PC-3 (cell line): Measurements from ENCODE around the gene TMEM187. TPM values are rescaled to one million over a fixed set of nuclear protein-coding genes. Genes with fewer than 3 reads are reported as not detected.

Experiments
- ATAC-seq: fragments of 200-7000 bp; cut with Tn5 transposase; 2 replicates; pipeline ENCODE4 v1.9.1; 2020; ENCODE audit warnings: mild to moderate bottlenecking, moderate library complexity
- BruUV-seq: library from RNA; stranded (reverse); fragments of 400-500 nt; replicated peaks from 2 replicates; lab custom pipeline; 2021; lab: Mats Ljungman, UMichigan
- CTCF ChIA-PET: fragments of 300-600 bp; sonication (Branson Sonifier 250); formaldehyde crosslinking; loops from one replicate; lab custom pipeline; 2022; ENCODE audit warnings: antibody characterized with exemption; lab: Charles Lee
- POLR2A ChIA-PET: fragments of 300-600 bp; sonication (Branson Sonifier 250); formaldehyde crosslinking; loops from one replicate; lab custom pipeline; 2022; ENCODE audit warnings: antibody characterized with exemption; ENCODE audit not compliant: unreplicated experiment; lab: Charles Lee
- DNase-seq: peaks from one replicate; pipeline ENCODE4 v3.0.0-alpha.2; 2015
- H2AFZ ChIP-seq: fragments of 300-600 bp; sonication (generic); 2 replicates; pipeline ENCODE4 v1.6.0; 2016; ENCODE audit warnings: antibody characterized with exemption, low read length
- H3F3A ChIP-seq: fragments of 300-600 bp; sonication (generic); one replicate; pipeline ENCODE4 v1.6.0; 2017; ENCODE audit warnings: antibody characterized with exemption, low read length, control low read depth, mild to moderate bottlenecking; ENCODE audit not compliant: unreplicated experiment
- H3K27ac ChIP-seq: fragments of 300-600 bp; sonication (generic); 2 replicates; pipeline ENCODE4 v1.5.1; 2016; ENCODE audit warnings: mild to moderate bottlenecking, low read length
- H3K27me3 ChIP-seq: fragments of 300-600 bp; sonication (generic); 2 replicates; pipeline ENCODE4 v1.6.1; 2016; ENCODE audit warnings: low read length, mixed read lengths
- H3K36me3 ChIP-seq: fragments of 300-600 bp; sonication (generic); 2 replicates; pipeline ENCODE4 v1.6.1; 2016; ENCODE audit warnings: low read depth, mixed run types, low read length, mixed read lengths
- H3K4me1 ChIP-seq: fragments of 300-600 bp; sonication (generic); 2 replicates; pipeline ENCODE4 v1.5.1; 2016; ENCODE audit warnings: low read length; ENCODE audit not compliant: insufficient read depth
- H3K4me2 ChIP-seq: fragments of 300-600 bp; sonication (generic); 2 replicates; pipeline ENCODE4 v1.6.0; 2016; ENCODE audit warnings: low read length
- H3K4me3 ChIP-seq: fragments of 300-600 bp; sonication (generic); 2 replicates; pipeline ENCODE4 v1.5.1; 2016; ENCODE audit warnings: mild to moderate bottlenecking, low read length, mixed read lengths
- H3K79me2 ChIP-seq: fragments of 300-600 bp; sonication (generic); 2 replicates; pipeline ENCODE4 v1.6.1; 2017; ENCODE audit warnings: low read length, mixed read lengths
- H3K9ac ChIP-seq: fragments of 300-600 bp; sonication (generic); 2 replicates; pipeline ENCODE4 v1.6.0; 2016; ENCODE audit warnings: mild to moderate bottlenecking, low read length
- H3K9me2 ChIP-seq: fragments of 300-600 bp; sonication (generic); replicated peaks from 2 replicates; pipeline ENCODE4 v1.6.1; 2016; ENCODE audit warnings: mixed run types, low read length, mixed read lengths
- H3K9me3 ChIP-seq: fragments of 300-600 bp; sonication (generic); 2 replicates; pipeline ENCODE4 v1.6.1; 2016; ENCODE audit warnings: low read length, mixed read lengths
- H4K20me1 ChIP-seq: fragments of 300-600 bp; sonication (generic); 2 replicates; pipeline ENCODE4 v1.6.1; 2016; ENCODE audit warnings: low read length, mixed read lengths
- CTCF ChIP-seq: fragments of 300-600 bp; sonication (generic); conservative IDR thresholded peaks from 2 replicates; pipeline ENCODE4 v1.5.1; 2017; ENCODE audit warnings: antibody characterized with exemption, low read depth, mild to moderate bottlenecking, low read length
- EZH2 ChIP-seq: fragments of 300-600 bp; sonication (generic); IDR thresholded peaks from one replicate; pipeline ENCODE4 v1.6.1; 2017; ENCODE audit warnings: antibody characterized with exemption, mild to moderate bottlenecking, low read length; ENCODE audit not compliant: unreplicated experiment
- EZH2phosphoT487 ChIP-seq: fragments of 300-600 bp; sonication (generic); IDR thresholded peaks from 2 replicates; pipeline ENCODE4 v1.6.1; 2018; ENCODE audit warnings: mild to moderate bottlenecking, antibody characterized with exemption, low read length, borderline replicate concordance
- intact Hi-C: fragments of 100-400 bp; cut with micrococcal nuclease; formaldehyde crosslinking; loops from 2 replicates; pipeline ENCODE4 v1.9.0; 2023
- total RNA-seq: library from RNA; depleted of rRNA; stranded (reverse); fragments of >200 nt; gene quantifications from 2 replicates; pipeline ENCODE4 v1.2.3, GENCODE V29; 2014

The TMEM187 gene
- total RNA-seq, 1 experiment from 2014 or later, result 10.6 TPM

GRCh38 chrX:154019633-154020528, 47.3 kb downstream of the TMEM187 start, which contains the start of gene IRAK1:
Gene IRAK1, minus strand, starts transcription at chrX:154019902. Its CDS starts 90 bp downstream, at chrX:154019812.
- intact Hi-C loops, result no loop called here
- no peak for TF ChIP-seq CTCF
- no peak for TF ChIP-seq EZH2phosphoT487
- TF ChIP-seq EZH2, result no peak
- peak within 1 kb of the TSS; percentile 63; the same call in 1 of the 2 replicates for H2AFZ ChIP-seq
- BruUV-seq, result no TSS peak
- H3K4me3 ChIP-seq, result peak within 1 kb of the TSS; percentile 97
- ChIA-PET POLR2A (interaction anchor here (0.6 kb wide), 1 partner anchor 507 kb away, joined by 3 read pairs; no protein-coding TSS in a partner anchor), CTCF (interaction anchor here (0.5 kb wide), 1 partner anchor 373 kb away, joined by 4 read pairs; the partner anchor contains the start of gene DUSP9)
- H3K4me1 ChIP-seq, result peaks cover 24% of the 10 kb centered on the region
- H3K79me2 ChIP-seq, result peaks cover 51% of the 10 kb centered on the region
- peak within 1 kb of the TSS; percentile 79 for H3K27ac ChIP-seq
- no peaks in the 10 kb centered on the region for H4K20me1 ChIP-seq
- H3K9me3 ChIP-seq, result no peaks in the 10 kb centered on the region
- H3K4me2 ChIP-seq, result peak within 1 kb of the TSS; percentile 100
- H3K36me3 ChIP-seq, result peaks cover 18% of the 10 kb centered on the region
- no peaks in the 10 kb centered on the region for H3K9me2 ChIP-seq
- DNase-seq (peak; percentile 73), ATAC-seq (peak; percentile 80)
- no peaks in the 10 kb centered on the region for H3K27me3 ChIP-seq
- H3K9ac ChIP-seq, result peak within 1 kb of the TSS; percentile 97
- H3F3A ChIP-seq, result no peaks in the 10 kb centered on the region

GRCh38 chrX:154020536-154021115, 48.1 kb downstream of the TMEM187 start:
- Histone ChIP-seq H3K79me2 (peaks cover 50% of the 10 kb centered on the region), H3K9me2 (no peaks in the 10 kb centered on the region), H3K4me2 (peak overlapping the region; percentile 98), H3K4me1 (peaks cover 24% of the 10 kb centered on the region), H3K27me3 (no peaks in the 10 kb centered on the region), H3K36me3 (peaks cover 17% of the 10 kb centered on the region), H3K9me3 (no peaks in the 10 kb centered on the region), H3K27ac (peak overlapping the region; percentile 79), H3F3A (no peaks in the 10 kb centered on the region), H3K4me3 (peak overlapping the region; percentile 72), H3K9ac (peak overlapping the region; percentile 97), H2AFZ (0 out of 2 replicates have a peak overlapping the region, but pooled peaks have one; percentile 63), H4K20me1 (no peaks in the 10 kb centered on the region)
- ATAC-seq, result no peak
- CTCF ChIA-PET, result interaction anchor here (0.5 kb wide), 1 partner anchor 373 kb away, joined by 4 read pairs; the partner anchor contains the start of gene DUSP9
- TSS peak; percentile 81 for BruUV-seq
- POLR2A ChIA-PET, result interaction anchor here (0.6 kb wide), 1 partner anchor 506 kb away, joined by 3 read pairs; no protein-coding TSS in a partner anchor
- intact Hi-C loops, result no loop called here
- no peak for DNase-seq
- no peak for TF ChIP-seq EZH2phosphoT487
- TF ChIP-seq CTCF, result no peak
- no peak for TF ChIP-seq EZH2
